ENCODE measurements around the gene DCTN1.

GRCh38 chr2:74381751-74382150 lies 1.6 kb upstream of the DCTN1 start:
- TF ChIP-seq POLR2A (IDR thresholded peaks at IDR 0.05): no peak
- no peak for TF ChIP-seq CTCF (IDR thresholded peaks at IDR 0.05)
- TF ChIP-seq POLR2AphosphoS5 (IDR thresholded peaks at IDR 0.05): no peak

Data from suprapubic skin (tissue), 4 donors.